A549 (cell line): ENCODE measurements around the gene UBR2. TPM values are rescaled to one million over a fixed set of nuclear protein-coding genes. Genes with fewer than 3 reads are reported as not detected.

Source experiments
- ATAC-seq, 2 experiments: fragments of 200-7000 bp in 1 of 2; fragments of >200 bp in 1 of 2; cut with Nextera tagmentation in 1 of 2; cut with Tn5 transposase in 1 of 2; 3 replicates each; pipeline versions ENCODE4 v1.8.0 to v1.9.1; 2018 to 2020; ENCODE audit warnings: mild to moderate bottlenecking in 1 of 2, moderate library complexity in 1 of 2
- CTCF ChIA-PET: fragments of 300-600 bp; sonication (Branson Sonifier 250); formaldehyde crosslinking; extraction: SDS; loops from one replicate; lab custom pipeline; 2021; ENCODE audit warnings: antibody characterized with exemption, inconsistent platforms; lab: Yijun Ruan, JAX
- POLR2A ChIA-PET: fragments of 350-600 bp; formaldehyde crosslinking; extraction: SDS; loops from one replicate; lab custom pipeline; 2021; ENCODE audit warnings: antibody characterized with exemption, inconsistent platforms; lab: Yijun Ruan, JAX
- DNase-seq, 2 experiments: peaks; one replicate each; pipeline versions ENCODE4 v3.0.0 to v3.0.0-alpha.2; 2011 to 2016; ENCODE audit warnings: low read depth in 1 of 2, low spot score in 1 of 2
- FAIRE-seq: peaks from 2 replicates; lab custom pipeline; 2011; peaks lifted over from hg19 to GRCh38; lab: Jason Lieb, UNC
- H3K27ac ChIP-seq, 2 experiments: fragments of >200 bp; sonication (Bioruptor Twin); formaldehyde crosslinking; 3 replicates each; pipeline ENCODE4 v1.5.1; 2016 to 2017
- H3K4me1 ChIP-seq: fragments of >200 bp; sonication (Bioruptor Twin); formaldehyde crosslinking; 3 replicates; pipeline ENCODE4 v1.6.1; 2016
- H3K4me2 ChIP-seq: fragments of >200 bp; sonication (Bioruptor Twin); formaldehyde crosslinking; 3 replicates; pipeline ENCODE4 v1.6.1; 2016
- H3K4me3 ChIP-seq: fragments of >200 bp; sonication (Bioruptor Twin); formaldehyde crosslinking; 3 replicates; pipeline ENCODE4 v1.5.1; 2016
- H3K9me3 ChIP-seq: fragments of >200 bp; sonication (Bioruptor Twin); formaldehyde crosslinking; 3 replicates; pipeline ENCODE4 v1.6.1; 2016
- CHD2 ChIP-seq: fragments of 150-350 bp; IDR thresholded peaks from 2 replicates; pipeline ENCODE4 v1.6.1; 2014; ENCODE audit warnings: low read length; ENCODE audit not compliant: partially characterized antibody
- EHF ChIP-seq: fragments of 250-450 bp; sonication (Bioruptor Pico); IDR thresholded peaks from 2 replicates; pipeline ENCODE4 v1.5.0; 2020; ENCODE audit warnings: mild to moderate bottlenecking
- EP300 ChIP-seq, 2 experiments: fragments of >200 bp; sonication (Bioruptor Twin); formaldehyde crosslinking; IDR thresholded peaks; 2 replicates in 1 of 2; 3 replicates in 1 of 2; pipeline ENCODE4 v1.6.1; 2016 to 2017
- HOXB13 ChIP-seq: fragments of 250-450 bp; sonication (Bioruptor Pico); IDR thresholded peaks from 2 replicates; pipeline ENCODE4 v1.5.0; 2020; ENCODE audit warnings: low read depth, mild to moderate bottlenecking, moderate library complexity
- JUN ChIP-seq, 2 experiments: fragments of >200 bp; sonication (Bioruptor Twin); formaldehyde crosslinking; IDR thresholded peaks; 2 replicates in 1 of 2; 3 replicates in 1 of 2; pipeline ENCODE4 v1.6.1; 2016 to 2017
- JUNB ChIP-seq: fragments of >200 bp; sonication (Bioruptor Twin); formaldehyde crosslinking; IDR thresholded peaks from 2 replicates; pipeline ENCODE4 v1.6.1; 2016
- MAZ ChIP-seq: fragments of 150-350 bp; IDR thresholded peaks from 2 replicates; pipeline ENCODE4 v1.6.1; 2014; ENCODE audit warnings: antibody characterized with exemption, low read depth, low read length, borderline replicate concordance
- NFE2L2 ChIP-seq: fragments of 150-350 bp; conservative IDR thresholded peaks from 2 replicates; pipeline ENCODE4 v1.6.1; 2014; ENCODE audit warnings: low read length
- PHF8 ChIP-seq: fragments of 200-600 bp; sonication (generic); IDR thresholded peaks from 2 replicates; pipeline ENCODE4 v1.6.1; 2016; ENCODE audit warnings: low read depth, mild to moderate bottlenecking, antibody characterized with exemption, moderate library complexity, borderline replicate concordance
- POLR2A ChIP-seq: IDR thresholded peaks from 2 replicates; pipeline ENCODE4 v1.6.1; 2012; ENCODE audit warnings: mild to moderate bottlenecking, low read length
- RCOR1 ChIP-seq: fragments of 150-350 bp; IDR thresholded peaks from 2 replicates; pipeline ENCODE4 v1.6.1; 2014; ENCODE audit warnings: antibody characterized with exemption, low read length, low read depth
- RFX5 ChIP-seq: fragments of 450-650 bp; IDR thresholded peaks from 2 replicates; pipeline ENCODE4 v1.7.1; 2014; ENCODE audit warnings: antibody characterized with exemption, mild to moderate bottlenecking, moderate library complexity
- RNF2 ChIP-seq: fragments of 200-600 bp; sonication (generic); IDR thresholded peaks from 2 replicates; pipeline ENCODE4 v1.6.1; 2016; ENCODE audit warnings: low read depth, mild to moderate bottlenecking, antibody characterized with exemption, moderate library complexity, borderline replicate concordance
- SMC3 ChIP-seq: fragments of >200 bp; sonication (Bioruptor Twin); formaldehyde crosslinking; IDR thresholded peaks from 3 replicates; pipeline ENCODE4 v1.6.1; 2018; ENCODE audit warnings: inconsistent platforms
- TFCP2L1 ChIP-seq: fragments of 250-450 bp; sonication (Bioruptor Pico); IDR thresholded peaks from 2 replicates; pipeline ENCODE4 v1.5.0; 2021; ENCODE audit warnings: mild to moderate bottlenecking
- TP53 ChIP-seq: fragments of 250-450 bp; sonication (Bioruptor Pico); IDR thresholded peaks from 2 replicates; pipeline ENCODE4 v1.5.0; 2021; ENCODE audit warnings: mild to moderate bottlenecking, moderate library complexity
- ZFP36 ChIP-seq: fragments of 450-650 bp; IDR thresholded peaks from 2 replicates; pipeline ENCODE4 v1.6.1; 2014; ENCODE audit warnings: borderline replicate concordance; ENCODE audit not compliant: partially characterized antibody
- WGBS: methylation state at CpG from one replicate; pipeline ENCODE4 v1.1.6; 2017; ENCODE audit errors: missing lambda C conversion rate; 5-methylcytosine and 5-hydroxymethylcytosine counted together
- polyA minus RNA-seq: library from RNA; depleted of rRNA, polyadenylated mRNA; stranded (reverse); fragments of >200 nt; gene quantifications from 2 replicates; pipeline ENCODE4 v1.2.3, GENCODE V29; 2011; rRNA and poly(A)+ RNA removed
- polyA plus RNA-seq, 4 experiments: library from polyadenylated mRNA; depleted of rRNA in 3 of 4; stranded (reverse); fragments of >200 nt; fragmentation: RNase III in 1 of 4; extraction: RNeasy Plus Mini Kit Qiagen cat#74134 plus additional on column Dnase treatment in 1 of 4; gene quantifications; 2 replicates in 3 of 4; 3 replicates in 1 of 4; pipeline ENCODE4 v1.2.3, GENCODE V29; 2011 to 2017
- TF ChIP-seq, protein P1 (sequence below): IDR thresholded peaks from 2 replicates; pipeline ENCODE4 v1.6.1; 2012
- TF ChIP-seq, protein P2 (sequence below): fragments of 250-450 bp; sonication (Bioruptor Pico); IDR thresholded peaks from 2 replicates; pipeline ENCODE4 v1.5.0; 2021; ENCODE audit warnings: mild to moderate bottlenecking, moderate library complexity, borderline replicate concordance
- TF ChIP-seq, protein P3 (sequence below): fragments of 250-450 bp; sonication (Bioruptor Pico); IDR thresholded peaks from 2 replicates; pipeline ENCODE4 v1.5.0; 2020; ENCODE audit warnings: low read depth, mild to moderate bottlenecking, moderate library complexity
- TF ChIP-seq, protein P4 (sequence below): fragments of 450-650 bp; IDR thresholded peaks from 2 replicates; pipeline ENCODE4 v1.6.1; 2014; ENCODE audit warnings: antibody characterized with exemption
- TF ChIP-seq, protein P5 (sequence below): fragments of >200 bp; sonication (Bioruptor Twin); formaldehyde crosslinking; IDR thresholded peaks from 3 replicates; pipeline ENCODE4 v1.6.1; 2016
- TF ChIP-seq, protein P6 (sequence below): fragments of 200-600 bp; sonication (generic); IDR thresholded peaks from 2 replicates; pipeline ENCODE4 v1.6.1; 2016; ENCODE audit warnings: antibody characterized with exemption, mild to moderate bottlenecking, moderate library complexity
- TF ChIP-seq, protein P7 (sequence below): IDR thresholded peaks from 2 replicates; pipeline ENCODE4 v1.6.1; 2012

Gene UBR2
- 12.9 and 15.2 TPM in 2 replicates for polyA plus RNA-seq (2011; rRNA removed)
- 2.0 TPM in 2 replicates for polyA plus RNA-seq (2012; cell fraction: cytosol; rRNA removed)
- polyA plus RNA-seq (2012; cell fraction: nucleus; rRNA removed) = 3.1 and 5.0 TPM in 2 replicates
- polyA plus RNA-seq (2017; fragmentation: RNase III; extraction: RNeasy Plus Mini Kit Qiagen cat#74134 plus additional on column Dnase treatment) = 5.1 to 5.5 TPM (median 5.2 TPM) in 3 replicates
- polyA minus RNA-seq = 11.7 and 11.8 TPM in 2 replicates

DNA sequence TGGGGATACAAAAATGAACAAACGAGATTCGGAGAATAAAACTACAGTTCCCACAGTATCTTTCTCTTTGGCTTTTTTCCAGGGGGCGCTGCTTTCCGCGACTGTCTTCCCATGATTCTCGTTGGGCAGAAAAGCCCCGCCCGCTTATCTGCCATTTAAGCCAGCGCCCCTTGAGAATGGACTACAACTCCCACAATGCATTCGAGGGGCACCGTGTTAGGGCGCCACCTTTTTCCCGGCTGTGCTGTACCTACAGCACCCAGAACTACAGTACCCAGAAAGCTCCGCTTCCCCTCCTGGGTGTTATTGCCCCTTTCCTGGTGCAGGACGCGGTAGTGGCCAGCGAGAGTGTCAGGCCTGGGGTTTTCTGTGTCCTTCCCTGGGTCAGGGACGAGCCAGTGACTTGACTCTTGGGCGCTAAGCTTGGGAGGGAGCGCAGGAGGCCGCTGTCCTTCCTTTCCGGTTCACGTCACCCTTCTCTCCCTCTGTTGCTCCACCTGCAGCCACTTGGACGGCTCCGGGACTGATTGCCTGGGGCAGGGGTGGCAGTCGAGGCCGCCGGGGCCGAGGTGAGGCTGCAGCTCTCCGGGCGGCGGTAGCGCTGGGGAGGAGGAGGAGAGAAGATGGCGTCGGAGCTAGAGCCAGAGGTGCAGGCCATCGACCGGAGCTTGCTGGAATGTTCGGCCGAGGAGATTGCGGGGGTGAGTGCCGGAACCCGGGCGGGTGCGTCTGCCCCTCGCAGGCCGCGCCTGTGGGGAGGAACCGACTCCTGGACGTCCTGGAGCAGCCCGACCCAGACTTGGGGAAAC is at the start of gene UBR2:
Gene UBR2 (plus strand): TSS at position 333 of the 809 bp plus-strand sequence. CDS start 291 bp downstream, at position 624.
- H3K27ac ChIP-seq = peak within 1 kb of the TSS; percentile 85 to 92
- no peak for TF ChIP-seq RNF2
- TF ChIP-seq JUN (IDR thresholded peaks at IDR 0.05) = peak; percentile 37 to 78; a peak in 2 of 5 replicates
- TF ChIP-seq, protein P1, sequence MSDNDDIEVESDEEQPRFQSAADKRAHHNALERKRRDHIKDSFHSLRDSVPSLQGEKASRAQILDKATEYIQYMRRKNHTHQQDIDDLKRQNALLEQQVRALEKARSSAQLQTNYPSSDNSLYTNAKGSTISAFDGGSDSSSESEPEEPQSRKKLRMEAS = peak; percentile 13; the same call in 1 of the 2 replicates
- TF ChIP-seq JUNB = no peak
- no peak for TF ChIP-seq EHF
- TF ChIP-seq SMC3 = no peak
- TF ChIP-seq, protein P2, sequence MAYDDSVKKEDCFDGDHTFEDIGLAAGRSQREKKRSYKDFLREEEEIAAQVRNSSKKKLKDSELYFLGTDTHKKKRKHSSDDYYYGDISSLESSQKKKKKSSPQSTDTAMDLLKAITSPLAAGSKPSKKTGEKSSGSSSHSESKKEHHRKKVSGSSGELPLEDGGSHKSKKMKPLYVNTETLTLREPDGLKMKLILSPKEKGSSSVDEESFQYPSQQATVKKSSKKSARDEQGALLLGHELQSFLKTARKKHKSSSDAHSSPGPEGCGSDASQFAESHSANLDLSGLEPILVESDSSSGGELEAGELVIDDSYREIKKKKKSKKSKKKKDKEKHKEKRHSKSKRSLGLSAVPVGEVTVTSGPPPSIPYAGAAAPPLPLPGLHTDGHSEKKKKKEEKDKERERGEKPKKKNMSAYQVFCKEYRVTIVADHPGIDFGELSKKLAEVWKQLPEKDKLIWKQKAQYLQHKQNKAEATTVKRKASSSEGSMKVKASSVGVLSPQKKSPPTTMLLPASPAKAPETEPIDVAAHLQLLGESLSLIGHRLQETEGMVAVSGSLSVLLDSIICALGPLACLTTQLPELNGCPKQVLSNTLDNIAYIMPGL (CRISPR knock-in tag) = no peak
- TF ChIP-seq, protein P3, sequence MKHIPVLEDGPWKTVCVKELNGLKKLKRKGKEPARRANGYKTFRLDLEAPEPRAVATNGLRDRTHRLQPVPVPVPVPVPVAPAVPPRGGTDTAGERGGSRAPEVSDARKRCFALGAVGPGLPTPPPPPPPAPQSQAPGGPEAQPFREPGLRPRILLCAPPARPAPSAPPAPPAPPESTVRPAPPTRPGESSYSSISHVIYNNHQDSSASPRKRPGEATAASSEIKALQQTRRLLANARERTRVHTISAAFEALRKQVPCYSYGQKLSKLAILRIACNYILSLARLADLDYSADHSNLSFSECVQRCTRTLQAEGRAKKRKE (CRISPR knock-in tag) = no peak
- TF ChIP-seq, protein P4, sequence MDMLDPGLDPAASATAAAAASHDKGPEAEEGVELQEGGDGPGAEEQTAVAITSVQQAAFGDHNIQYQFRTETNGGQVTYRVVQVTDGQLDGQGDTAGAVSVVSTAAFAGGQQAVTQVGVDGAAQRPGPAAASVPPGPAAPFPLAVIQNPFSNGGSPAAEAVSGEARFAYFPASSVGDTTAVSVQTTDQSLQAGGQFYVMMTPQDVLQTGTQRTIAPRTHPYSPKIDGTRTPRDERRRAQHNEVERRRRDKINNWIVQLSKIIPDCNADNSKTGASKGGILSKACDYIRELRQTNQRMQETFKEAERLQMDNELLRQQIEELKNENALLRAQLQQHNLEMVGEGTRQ = no peak
- no peak for TF ChIP-seq HOXB13 (CRISPR knock-in tag)
- no peak for TF ChIP-seq NFE2L2
- TF ChIP-seq RCOR1 = no peak
- no peak for TF ChIP-seq TP53 (CRISPR knock-in tag)
- peak; percentile 14; the same call in 1 of the 2 replicates for TF ChIP-seq MAZ
- TF ChIP-seq POLR2A = peak; percentile 71
- TF ChIP-seq, protein P5, sequence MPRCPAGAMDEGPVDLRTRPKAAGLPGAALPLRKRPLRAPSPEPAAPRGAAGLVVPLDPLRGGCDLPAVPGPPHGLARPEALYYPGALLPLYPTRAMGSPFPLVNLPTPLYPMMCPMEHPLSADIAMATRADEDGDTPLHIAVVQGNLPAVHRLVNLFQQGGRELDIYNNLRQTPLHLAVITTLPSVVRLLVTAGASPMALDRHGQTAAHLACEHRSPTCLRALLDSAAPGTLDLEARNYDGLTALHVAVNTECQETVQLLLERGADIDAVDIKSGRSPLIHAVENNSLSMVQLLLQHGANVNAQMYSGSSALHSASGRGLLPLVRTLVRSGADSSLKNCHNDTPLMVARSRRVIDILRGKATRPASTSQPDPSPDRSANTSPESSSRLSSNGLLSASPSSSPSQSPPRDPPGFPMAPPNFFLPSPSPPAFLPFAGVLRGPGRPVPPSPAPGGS = 0 out of 3 replicates have a peak, but pooled peaks have one; percentile 33
- TF ChIP-seq, protein P6, sequence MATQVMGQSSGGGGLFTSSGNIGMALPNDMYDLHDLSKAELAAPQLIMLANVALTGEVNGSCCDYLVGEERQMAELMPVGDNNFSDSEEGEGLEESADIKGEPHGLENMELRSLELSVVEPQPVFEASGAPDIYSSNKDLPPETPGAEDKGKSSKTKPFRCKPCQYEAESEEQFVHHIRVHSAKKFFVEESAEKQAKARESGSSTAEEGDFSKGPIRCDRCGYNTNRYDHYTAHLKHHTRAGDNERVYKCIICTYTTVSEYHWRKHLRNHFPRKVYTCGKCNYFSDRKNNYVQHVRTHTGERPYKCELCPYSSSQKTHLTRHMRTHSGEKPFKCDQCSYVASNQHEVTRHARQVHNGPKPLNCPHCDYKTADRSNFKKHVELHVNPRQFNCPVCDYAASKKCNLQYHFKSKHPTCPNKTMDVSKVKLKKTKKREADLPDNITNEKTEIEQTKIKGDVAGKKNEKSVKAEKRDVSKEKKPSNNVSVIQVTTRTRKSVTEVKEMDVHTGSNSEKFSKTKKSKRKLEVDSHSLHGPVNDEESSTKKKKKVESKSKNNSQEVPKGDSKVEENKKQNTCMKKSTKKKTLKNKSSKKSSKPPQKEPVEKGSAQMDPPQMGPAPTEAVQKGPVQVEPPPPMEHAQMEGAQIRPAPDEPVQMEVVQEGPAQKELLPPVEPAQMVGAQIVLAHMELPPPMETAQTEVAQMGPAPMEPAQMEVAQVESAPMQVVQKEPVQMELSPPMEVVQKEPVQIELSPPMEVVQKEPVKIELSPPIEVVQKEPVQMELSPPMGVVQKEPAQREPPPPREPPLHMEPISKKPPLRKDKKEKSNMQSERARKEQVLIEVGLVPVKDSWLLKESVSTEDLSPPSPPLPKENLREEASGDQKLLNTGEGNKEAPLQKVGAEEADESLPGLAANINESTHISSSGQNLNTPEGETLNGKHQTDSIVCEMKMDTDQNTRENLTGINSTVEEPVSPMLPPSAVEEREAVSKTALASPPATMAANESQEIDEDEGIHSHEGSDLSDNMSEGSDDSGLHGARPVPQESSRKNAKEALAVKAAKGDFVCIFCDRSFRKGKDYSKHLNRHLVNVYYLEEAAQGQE = no peak
- TF ChIP-seq TFCP2L1 (CRISPR knock-in tag) = no peak
- no peak for TF ChIP-seq CHD2
- TF ChIP-seq PHF8 = peak; percentile 71; the same call in 1 of the 2 replicates
- TF ChIP-seq ZFP36 = no peak
- TF ChIP-seq, protein P7, sequence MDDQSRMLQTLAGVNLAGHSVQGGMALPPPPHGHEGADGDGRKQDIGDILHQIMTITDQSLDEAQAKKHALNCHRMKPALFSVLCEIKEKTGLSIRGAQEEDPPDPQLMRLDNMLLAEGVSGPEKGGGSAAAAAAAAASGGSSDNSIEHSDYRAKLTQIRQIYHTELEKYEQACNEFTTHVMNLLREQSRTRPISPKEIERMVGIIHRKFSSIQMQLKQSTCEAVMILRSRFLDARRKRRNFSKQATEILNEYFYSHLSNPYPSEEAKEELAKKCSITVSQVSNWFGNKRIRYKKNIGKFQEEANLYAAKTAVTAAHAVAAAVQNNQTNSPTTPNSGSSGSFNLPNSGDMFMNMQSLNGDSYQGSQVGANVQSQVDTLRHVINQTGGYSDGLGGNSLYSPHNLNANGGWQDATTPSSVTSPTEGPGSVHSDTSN = no peak
- no peak for TF ChIP-seq EP300 (IDR thresholded peaks at IDR 0.05)
- no peak for TF ChIP-seq RFX5
- TF ChIP-seq, all 56 proteins: peak for 6
- WGBS = 0% methylated on average over 21 of the region's 50 CpGs
- FAIRE-seq (no peak), ATAC-seq (peak; percentile 96 to 98), DNase-seq (peak; percentile 78 to 97)
- Histone ChIP-seq H3K4me3 (peak within 1 kb of the TSS; percentile 94), H3K9me3 (no peaks in the 10 kb centered on the region), H3K4me2 (peak within 1 kb of the TSS; percentile 98), H3K4me1 (peaks cover 6% of the 10 kb centered on the region; the same call in 2 of the 3 replicates)
- POLR2A ChIA-PET = interaction anchor here (0.6 to 1.7 kb wide), 8 partner anchors 11 to 315 kb away, joined by 3 to 15 read pairs (median 4); partner anchors contain the start of genes RPL7L1 and TBCC
- CTCF ChIA-PET = interaction anchor here (0.5 to 3.8 kb wide), 16 partner anchors 8 to 350 kb away, joined by 3 to 25 read pairs (median 4); no protein-coding TSS in a partner anchor
